HG03521 (cell line): ENCODE results near the gene MYBPH.

ENCODE experiments used
- ATAC-seq: cut with Tn5 transposase; IDR thresholded peaks from one replicate; pipeline ENCODE4 v1.9.1; 2021; ENCODE audit warnings: mild to moderate bottlenecking, moderate library complexity; ENCODE audit not compliant: unreplicated experiment

The MYBPH gene

DNA sequence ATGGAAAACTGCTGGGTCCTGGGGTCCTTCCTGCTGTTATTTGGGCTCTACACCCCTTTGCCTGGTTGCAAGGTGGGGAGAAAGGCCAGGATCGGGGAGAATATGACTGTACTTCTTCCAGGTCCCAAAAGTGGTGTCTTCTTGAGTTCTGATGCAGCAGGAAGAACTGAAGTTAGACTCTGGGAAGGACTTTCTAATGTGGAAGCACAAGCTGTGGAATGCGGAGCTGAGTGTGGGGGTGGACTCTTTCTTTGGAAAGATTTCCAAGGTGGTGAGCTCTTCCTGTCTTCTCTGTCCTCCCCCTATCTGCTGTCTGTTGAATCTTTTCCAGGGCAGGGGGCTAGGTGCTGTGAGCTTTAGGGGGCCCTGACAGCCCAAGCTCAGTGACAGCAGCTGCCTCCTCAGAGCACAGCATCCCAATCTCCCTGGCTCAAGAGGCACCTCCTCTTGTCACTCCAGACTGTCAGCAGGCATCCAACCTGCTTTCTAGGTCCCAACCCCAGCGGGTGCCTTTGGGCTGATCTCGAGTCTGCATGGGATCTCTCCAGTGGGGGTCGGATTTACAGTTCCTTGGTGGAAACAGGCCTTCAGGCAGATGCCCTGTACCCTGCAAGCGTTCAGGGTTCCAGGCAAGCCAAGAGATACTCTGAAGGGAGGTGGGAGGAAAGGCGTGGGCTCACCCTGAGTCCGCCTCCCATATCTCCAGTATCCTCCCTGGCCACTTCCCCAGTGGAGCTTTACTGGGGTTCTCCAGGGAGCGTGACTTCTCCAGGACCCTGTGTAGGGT is 24.9 kb downstream of the MYBPH start:
- no peak for ATAC-seq

DNA sequence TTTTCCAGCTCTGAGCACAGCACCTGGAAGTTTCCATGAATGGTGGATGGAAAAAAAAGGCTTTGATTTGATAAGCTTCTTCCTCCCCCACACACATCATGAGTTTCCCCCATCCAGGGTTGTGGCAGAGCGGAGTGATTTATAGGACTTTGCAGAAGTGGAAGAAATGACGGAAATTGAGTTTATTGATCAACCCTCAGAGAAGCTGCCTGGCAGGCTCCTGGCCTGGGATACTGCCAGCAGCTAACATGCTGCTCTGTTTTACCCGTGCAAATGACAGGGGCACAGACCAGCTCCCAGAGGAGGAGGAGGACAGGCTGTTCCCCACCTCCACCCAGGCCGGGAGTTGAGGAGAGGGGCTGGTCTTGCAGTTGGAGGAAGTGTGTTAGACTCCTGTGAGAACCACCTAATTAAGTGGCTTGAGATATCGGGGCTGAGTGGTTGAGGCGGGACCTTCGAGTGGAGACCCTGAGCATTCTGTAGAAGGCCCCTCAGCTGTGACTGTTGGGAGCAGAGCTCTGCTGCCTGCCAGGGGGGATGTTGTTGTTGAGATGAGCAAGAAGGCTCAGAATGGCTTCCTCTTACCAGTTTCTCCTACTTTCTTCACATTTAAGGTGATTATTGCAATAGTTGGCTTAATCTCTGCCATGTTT is 26.3 kb downstream of the MYBPH start:
- ATAC-seq = no peak

DNA sequence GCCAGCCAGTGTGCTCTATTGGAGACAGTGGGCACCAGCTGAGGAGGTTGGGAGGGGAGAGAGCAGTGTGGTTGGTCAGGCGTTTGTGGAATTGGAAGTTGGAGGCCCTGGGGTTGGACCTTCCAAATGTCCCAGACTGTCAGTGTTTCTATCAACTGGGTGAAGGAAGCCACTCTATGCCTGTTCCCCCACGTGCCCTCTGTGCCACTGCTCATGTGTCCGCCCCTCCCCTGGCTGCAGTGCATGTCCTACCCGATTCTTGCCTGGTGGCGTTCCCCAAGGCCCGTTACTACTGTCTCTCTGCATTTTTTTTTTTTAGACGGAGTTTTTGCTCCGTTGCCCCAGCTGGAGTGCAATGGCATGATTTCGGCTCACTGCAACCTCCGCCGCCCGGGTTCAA is 27.0 kb downstream of the MYBPH start:
- ATAC-seq = no peak

DNA sequence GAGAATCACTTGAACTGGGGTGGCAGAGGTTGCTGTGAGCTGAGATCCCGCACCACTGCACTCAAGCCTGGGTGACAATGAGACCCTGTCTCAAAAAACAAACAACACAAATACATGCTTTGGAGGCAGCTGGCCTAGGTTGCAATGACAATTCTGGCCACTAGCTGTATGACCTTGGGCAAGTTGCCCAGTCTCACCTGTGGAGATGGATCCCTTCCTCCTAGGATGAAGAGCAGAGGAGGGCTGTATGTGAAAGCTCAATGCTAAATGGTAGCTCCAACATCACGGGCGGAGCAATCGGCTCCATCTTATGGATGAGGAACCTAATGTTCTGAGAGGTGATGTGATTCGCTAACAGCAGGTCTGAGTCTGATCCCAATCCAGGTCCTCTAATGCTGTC is 27.5 kb downstream of the MYBPH start:
- ATAC-seq = no peak

DNA sequence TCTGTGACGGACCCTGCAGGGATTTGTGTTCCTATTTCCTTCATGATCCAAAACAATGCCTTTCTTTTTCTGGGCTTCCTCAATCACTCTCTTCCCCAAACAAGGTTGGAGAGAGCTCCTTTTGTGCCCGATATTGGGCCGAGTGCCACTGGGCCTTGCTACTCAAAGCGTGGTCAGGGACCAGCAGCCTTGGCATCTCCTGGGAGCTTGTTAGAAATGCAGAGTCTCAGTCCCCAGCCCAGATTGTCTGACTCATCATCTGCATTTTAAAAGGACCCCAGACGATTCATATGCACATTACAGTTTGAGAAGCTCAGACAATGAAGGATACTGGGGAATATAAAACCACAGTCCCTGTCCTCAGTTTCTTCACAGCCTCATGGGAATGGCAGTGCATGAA is 28.2 kb downstream of the MYBPH start:
- no peak for ATAC-seq

DNA sequence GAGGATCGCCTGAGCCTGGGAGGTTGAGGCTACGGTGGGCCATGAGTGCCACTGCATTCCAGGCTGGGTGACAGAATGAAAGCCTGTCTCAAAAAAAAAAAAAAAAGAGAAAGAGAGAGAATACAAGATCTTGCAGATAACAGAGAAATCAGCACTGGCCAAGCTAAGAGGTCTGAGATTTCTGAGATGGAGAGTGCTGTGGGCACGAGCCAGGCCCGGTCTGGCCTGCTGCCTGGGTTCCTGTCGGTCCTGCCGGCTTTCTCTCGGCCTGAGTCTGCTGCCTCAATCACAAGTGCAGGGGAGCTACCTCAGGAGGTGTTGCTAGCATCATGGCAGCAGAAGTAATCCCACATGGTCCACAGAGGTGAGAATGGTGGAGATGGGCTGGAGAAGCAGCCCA is 29.1 kb downstream of the MYBPH start:
- ATAC-seq = no peak

DNA sequence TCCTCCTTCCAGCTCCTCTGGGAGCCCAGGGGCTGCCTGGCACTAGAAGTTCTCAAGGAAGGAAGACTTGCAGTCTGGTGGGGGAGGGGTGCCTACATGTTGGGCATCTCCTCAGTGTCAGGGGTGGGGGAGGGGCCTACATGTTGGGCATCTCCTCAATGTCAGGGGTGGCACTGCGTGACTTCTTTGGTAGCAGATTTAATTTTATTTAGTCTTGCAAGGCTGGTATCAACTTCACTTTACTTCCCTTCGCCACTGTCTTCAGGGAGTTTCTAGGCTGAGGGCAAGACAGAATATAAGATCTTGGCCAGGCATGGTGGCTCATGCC is 29.6 kb downstream of the MYBPH start:
- no peak for ATAC-seq

DNA sequence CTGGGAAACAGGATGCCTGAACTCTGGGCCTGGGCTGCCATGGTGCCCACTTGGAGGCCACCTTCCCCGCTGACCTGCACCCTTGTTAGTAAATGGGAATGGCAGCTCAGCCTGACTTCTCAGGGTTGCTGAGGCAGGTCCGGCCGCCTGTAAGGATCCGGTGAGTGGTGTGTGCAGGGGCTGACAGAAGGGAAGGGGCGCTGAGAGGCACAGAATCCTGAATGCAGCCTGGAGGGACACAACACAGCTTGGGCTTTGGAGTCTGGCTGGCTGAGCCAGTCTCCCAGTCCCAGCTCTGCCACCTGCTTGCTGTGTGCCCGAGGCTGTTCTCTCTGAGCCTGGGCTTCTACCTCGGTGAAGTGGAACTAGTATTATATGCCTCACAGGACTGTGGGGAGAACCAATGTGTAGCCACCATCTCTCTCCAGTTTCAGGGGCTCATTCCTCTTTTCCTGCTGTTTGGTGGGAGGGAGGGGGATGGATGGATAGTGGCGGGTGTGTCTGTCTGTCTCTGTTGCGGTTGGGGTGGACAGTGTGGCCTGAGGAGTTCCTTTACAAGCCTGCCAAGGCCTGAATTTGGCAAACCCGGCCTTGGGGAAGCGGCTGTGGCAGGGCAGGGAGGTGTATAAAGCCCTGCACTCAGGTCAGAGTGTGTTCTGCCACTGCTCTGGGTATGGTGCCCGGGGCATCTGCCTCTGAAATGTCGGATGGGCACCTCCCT is 30.1 kb downstream of the MYBPH start:
- ATAC-seq = no peak

DNA sequence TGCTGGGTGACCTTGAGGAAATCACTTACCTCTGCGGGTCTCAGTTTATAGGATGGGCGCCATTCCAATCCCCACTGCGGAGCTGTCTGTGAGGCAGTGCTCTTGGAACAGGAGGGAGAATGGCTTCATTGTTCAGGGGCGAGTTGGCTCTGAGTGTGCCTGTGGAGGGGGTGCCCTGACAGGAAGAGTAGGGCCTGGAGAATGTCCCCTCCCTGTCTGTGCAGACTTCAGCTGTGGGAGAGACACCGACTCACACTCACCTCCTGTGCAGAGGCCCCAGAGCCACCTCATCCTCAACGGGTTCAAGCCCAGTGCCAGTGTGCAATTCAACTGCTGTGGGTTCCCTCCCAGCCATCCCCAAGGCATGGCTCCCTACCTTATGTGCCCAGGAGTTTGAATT is 31.0 kb downstream of the MYBPH start:
- no peak for ATAC-seq

DNA sequence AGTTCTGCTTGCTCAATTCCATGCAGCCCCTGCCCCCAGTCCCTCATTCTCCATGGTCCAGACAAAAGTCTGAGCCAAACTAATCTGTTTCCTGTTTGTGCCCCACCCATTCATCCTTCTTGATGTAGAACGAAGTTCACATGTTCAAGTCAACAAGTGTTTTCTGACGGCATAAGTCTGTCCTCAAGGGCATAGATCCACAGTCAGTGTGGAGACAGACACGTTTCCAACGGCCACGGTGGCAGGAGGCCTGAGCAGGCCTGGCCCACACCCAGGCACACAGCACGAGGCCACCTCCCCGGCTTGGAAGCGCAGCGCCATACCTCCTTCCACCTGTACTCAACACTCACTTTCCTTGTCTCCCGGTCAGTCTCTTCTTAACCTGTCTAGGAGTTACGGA is 32.0 kb downstream of the MYBPH start:
- ATAC-seq = no peak

DNA sequence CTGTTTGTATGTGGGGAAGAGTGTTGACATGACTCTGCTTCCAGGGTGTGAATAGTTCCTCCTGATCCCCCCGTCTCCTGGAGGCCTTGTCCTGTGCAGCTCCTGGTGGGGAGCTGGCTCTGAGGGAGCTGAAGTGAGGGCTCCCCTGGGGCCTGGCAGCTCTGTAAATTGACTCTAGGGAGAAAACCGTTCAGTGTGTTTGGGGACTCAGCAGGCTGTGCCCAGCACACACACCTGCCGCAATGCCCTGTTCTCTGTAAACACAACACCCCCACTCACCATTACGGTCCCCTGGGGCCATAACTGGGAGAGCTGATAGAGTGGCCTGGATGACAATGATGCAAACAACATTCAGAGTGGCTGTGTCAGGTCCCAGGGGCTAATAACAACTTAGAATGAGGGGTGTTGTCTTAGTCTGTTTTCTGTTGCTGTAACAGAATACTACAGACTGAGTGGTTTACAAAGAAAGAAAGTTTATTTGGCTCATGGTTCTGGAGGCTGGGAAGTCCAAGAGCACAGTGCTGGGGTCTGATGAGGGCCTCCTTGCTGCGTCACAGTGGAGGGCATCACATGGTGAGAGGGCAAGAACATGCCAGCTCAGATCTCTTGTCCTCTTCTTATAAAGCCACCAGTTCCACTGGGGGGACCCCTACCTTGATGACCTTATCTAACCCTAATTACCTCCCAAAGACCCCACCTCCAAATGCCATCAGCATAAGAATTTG is 32.8 kb downstream of the MYBPH start:
- ATAC-seq = no peak

DNA sequence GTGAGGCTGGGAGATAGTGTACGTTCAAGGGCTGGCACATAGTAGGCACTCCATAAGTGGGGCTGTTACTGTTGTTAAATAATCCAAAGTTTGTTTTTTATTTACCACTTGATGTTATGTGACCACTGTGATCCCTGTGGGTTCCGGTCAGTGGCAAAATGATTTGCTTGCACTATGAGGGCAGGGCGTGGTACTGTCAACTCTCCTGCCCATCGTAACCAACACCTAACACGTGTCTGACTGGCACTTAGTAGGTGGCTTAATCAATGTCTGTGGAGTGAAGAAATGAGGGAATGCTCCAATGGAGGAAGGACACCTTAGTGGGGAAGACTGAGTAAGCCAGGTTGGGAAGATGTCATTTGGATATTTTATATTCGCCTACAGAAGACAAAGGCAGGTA is 33.5 kb downstream of the MYBPH start:
- no peak for ATAC-seq

DNA sequence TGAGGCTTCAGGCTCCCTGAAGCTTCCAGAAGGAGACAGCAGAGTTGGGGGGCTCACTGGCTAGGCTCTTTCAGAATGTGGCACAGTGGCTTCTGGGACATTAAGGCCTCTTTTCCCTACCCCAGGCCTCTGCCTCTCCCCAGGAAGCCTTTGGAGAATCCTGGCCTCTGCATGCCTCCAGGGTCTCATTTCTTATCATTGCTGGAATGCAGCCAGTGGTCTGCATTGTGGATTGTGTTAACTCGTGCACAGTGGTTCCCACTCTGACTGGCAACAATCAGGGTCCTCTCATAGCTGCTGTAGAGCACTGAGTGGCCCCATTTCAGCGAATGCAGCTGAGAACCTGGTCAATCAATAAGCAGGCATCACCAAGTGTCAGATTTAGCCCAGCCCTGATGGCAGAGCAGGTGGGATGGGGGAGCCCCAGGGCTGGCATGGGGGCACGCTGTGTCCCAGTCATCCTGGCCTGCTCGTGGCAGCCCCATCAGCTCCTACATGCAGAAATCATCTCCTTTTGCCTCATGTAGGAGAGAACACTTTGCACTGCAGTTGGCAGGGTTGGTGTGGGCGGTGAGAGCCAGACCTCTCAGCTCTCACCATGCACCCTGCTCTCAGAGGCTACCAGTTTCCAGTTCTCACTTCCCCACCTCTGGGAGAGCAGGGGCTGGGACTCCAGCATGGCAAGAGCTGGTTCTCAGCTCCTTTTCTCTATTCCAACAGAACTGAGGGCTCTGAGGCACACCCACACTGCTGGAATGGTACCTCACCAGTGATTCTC is 34.7 kb downstream of the MYBPH start:
- no peak for ATAC-seq

DNA sequence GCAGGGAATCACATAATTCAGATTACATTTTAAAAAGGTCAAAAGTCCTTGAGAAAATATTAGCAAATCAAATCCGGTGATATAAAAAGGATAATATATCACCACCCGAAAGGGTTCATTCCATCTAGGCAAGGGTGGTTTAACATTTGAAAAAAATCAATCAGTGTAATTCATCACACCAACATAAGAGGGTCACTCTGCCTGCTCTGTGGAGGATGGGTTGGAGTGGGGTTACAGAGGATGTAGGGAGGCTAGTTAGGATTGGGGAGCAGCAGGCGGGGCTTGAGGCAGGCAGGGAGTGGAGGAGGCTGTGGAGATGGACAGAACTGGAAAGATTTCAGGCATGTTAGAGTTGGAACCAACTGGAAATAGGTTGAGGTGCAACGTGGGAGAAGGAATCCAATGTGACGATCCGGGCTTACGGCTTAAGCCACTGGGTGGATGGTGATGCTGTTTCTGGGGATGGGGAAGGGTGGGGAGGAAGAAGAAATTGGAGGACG is 35.6 kb downstream of the MYBPH start:
- ATAC-seq = no peak

DNA sequence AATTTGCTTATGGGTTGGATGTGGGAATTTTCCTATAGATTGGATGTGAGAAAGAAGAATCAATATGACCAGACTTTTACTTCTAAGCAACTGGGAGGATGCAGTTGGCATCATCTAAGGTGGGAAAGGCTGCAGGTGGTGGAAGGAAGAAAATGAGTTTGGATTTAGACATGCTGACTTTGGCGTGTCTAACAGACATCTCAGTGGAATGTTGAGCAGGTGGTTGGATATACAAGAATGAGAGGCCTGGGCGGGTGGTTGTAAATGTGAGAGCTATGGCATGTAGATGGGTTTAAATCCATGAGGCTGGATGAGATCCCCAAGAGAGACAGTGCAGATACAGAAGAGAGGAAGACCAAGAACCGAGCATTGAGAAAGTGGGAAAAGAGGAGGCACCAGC is 37.6 kb downstream of the MYBPH start:
- no peak for ATAC-seq

DNA sequence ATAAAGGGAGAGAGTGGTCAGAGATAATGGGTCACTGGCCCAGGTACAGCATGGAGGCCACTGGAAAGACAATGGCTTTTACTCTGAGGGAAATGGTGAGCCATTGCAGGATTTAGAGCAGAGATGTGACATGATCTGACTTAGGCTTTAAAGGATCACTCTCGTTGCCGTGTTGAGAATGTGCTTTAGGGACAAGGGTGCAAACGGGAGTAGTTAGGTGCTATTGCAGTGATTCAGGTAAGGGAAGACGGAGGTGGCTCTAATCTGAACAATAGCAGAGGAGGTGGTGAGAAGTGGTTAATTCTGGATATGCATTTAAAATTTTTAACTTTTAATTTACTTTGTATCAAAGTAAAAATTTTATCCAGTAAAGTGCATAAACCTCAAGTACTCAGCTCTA is 38.3 kb downstream of the MYBPH start:
- no peak for ATAC-seq

DNA sequence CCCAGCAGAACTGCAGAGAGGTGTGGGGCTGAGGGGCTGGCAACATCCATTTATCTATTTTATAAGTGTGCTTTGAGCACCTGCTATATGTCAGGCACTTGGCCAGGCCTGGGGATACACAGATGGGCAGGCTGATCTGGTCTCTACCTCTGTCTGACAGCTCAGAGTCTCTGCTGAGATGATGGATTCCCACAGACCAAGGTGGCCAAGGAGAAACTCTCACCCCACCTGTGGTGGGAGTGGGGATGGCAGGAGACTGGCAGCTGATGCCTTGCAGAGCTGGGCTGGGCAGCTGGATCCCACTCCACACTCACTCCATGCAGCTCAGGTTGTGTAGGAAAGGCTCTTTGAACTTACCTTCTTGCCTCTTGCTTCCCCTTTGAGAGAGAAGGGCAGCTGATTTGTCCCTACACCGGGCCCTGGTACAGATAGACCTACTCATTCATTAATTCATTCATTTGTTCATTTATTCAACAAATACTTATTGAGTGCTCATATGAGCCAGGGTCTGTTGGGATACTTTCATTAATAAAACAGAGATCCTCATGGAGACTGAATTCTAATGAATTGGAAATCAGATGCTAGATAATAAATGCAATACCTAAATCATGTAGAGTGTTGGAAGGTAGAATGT is 39.1 kb downstream of the MYBPH start:
- ATAC-seq = no peak

DNA sequence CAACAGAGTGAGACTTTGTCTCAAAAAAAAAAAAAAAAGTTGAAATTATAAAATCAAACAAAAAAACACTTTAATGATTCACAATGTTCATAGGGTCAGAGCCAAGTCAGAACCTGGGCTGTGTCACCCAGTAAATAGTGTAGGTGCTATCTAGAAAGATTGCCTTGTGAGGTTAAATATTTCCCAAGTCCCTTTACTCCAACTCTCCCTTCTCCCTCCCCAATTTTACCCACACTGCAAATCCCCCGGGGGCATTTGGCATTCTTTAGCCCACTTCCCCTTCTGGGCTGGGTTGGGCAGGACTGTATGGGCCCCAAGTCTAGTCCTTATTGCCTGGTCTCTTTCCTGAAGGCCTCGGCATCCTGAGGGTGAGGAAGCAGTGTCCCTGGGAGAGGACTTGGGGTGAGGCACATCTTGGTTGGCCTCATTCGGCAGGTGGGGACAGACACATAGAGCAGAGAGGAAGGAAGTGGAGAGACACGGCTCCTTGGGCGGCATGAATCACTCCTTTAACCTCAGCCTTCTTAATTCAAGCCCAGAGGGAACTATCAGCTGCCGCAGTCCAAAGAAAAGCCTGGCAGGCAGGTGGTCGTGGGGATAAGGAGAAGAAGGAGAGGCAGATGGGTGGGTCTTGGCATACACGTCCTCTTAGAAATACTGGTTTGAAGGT is 39.9 kb downstream of the MYBPH start:
- no peak for ATAC-seq

DNA sequence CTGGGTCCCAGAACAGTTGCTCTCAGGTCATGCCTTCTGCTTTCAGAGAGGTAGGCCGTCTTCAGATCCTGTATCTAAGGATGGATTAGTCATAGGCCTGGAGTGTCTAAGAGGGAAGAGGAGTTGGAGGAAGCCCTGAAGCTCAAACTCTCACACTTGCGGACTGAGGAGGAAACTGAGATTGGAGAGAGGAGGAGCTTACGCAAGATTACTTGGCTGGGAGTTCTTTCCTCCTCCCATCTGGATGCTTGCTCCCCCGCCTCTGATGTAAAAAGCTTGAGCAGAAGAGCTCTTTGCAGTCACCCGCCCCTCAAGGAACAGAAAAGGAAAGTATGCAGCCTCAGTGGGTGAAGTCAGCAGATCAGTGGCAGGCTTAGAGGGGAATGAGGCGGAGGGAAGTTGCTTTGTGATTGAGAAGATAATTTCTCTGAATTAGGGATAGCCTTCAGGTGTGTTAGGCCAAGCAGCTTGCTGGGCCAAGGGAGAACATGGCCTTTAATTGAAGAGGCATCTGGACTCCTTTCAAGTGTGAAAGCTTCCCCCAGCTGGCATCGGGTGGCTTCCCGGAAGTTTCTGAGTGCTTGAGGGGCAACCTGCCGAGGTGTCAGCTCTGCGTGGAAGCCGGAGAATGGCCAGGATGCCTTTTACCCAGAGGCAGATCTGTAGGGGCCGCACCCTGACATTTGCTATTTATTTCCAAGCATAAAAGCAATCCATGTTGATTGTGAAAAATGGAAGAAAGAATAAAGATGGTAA is 41.5 kb downstream of the MYBPH start:
- no peak for ATAC-seq
